Vagina (tissue), 2 donors: ENCODE results near the gene HNRNPC. TPM values are rescaled to one million over a fixed set of nuclear protein-coding genes. Genes with fewer than 3 reads are reported as not detected.
"Not testable (repeated sequence)": the region's sequence is repeated elsewhere in the genome, so short reads cannot be mapped to it uniquely, and the experiment has no call there.

Experiments used
- DNase-seq, 2 donors: peaks; one replicate each; pipeline ENCODE4 v3.0.0-alpha.2; 2017; ENCODE audit errors: extremely low spot score in 2 of 2
- H3K27ac ChIP-seq: fragments of 200-600 bp; sonication (generic); one replicate; pipeline ENCODE4 v1.5.1; 2019
- H3K27me3 ChIP-seq: fragments of 200-600 bp; sonication (generic); one replicate; pipeline ENCODE4 v1.5.1; 2019
- H3K36me3 ChIP-seq, 2 donors: fragments of 200-600 bp; sonication (generic); one replicate each; pipeline ENCODE4 v1.5.1; 2017 to 2019
- H3K4me1 ChIP-seq: fragments of 200-600 bp; sonication (generic); one replicate; pipeline ENCODE4 v1.5.1; 2019
- H3K4me3 ChIP-seq, 2 donors: fragments of 200-600 bp; sonication (generic); 1 replicate in 1 of 2; 2 replicates in 1 of 2; pipeline ENCODE4 v1.5.1; 2016 to 2019
- H3K9me3 ChIP-seq: fragments of 200-600 bp; sonication (generic); one replicate; pipeline ENCODE4 v1.5.1; 2019
- CTCF ChIP-seq, 3 experiments: fragments of 450-650 bp in 2 of 3; fragments of 200-600 bp in 1 of 3; sonication (generic) in 1 of 3; IDR thresholded peaks; one replicate each; pipeline ENCODE4 v1.5.1; 2017 to 2019; ENCODE audit warnings: antibody characterized with exemption in 3 of 3, mild to moderate bottlenecking in 2 of 3, moderate library complexity in 2 of 3
- POLR2A ChIP-seq, 2 donors: fragments of 450-650 bp; IDR thresholded peaks; one replicate each; pipeline ENCODE4 v1.6.1; 2017; ENCODE audit warnings: antibody characterized with exemption in 2 of 2, mild to moderate bottlenecking in 2 of 2, moderate library complexity in 2 of 2
- POLR2AphosphoS5 ChIP-seq, 2 donors: sonication (generic); formaldehyde crosslinking; IDR thresholded peaks; one replicate each; pipeline ENCODE4 v1.9.0; 2017; ENCODE audit warnings: antibody characterized with exemption in 2 of 2, mild to moderate bottlenecking in 2 of 2, low read depth in 1 of 2; ENCODE audit not compliant: insufficient read depth in 1 of 2
- intact Hi-C: fragments of 100-400 bp; cut with DNase I; formaldehyde crosslinking; loops from one replicate; pipeline ENCODE4 v1.15.1; 2023
- total RNA-seq: library from RNA; depleted of rRNA; stranded (reverse); fragments of >200 nt; gene quantifications from one replicate; pipeline ENCODE4 v1.2.3, GENCODE V29; 2016

HNRNPC gene
- total RNA-seq, 1 donor from 2014 or later, result 345 TPM

- TF ChIP-seq CTCF (IDR thresholded peaks at IDR 0.05) (no peak), POLR2A (IDR thresholded peaks at IDR 0.05) (no peak), POLR2AphosphoS5 (IDR thresholded peaks at IDR 0.05; ENCODE audit: insufficient read depth in 1 of 2, low read depth in 1 of 2) (no peak)
- no peaks in the 10 kb centered on the region for H3K36me3 ChIP-seq
- no peak overlapping the region for H3K27ac ChIP-seq
- H3K4me1 ChIP-seq, result no peaks in the 10 kb centered on the region
- no peak for DNase-seq
- intact Hi-C loops, result no loop called here
- no peaks in the 10 kb centered on the region for H3K27me3 ChIP-seq
- no peak overlapping the region for H3K4me3 ChIP-seq
- no peaks in the 10 kb centered on the region for H3K9me3 ChIP-seq
These were observed 33.0 kb upstream of the HNRNPC start for GRCh38 chr14:21302013-21302835.

- TF ChIP-seq POLR2AphosphoS5 (IDR thresholded peaks at IDR 0.05; ENCODE audit: insufficient read depth in 1 of 2, low read depth in 1 of 2) (no peak), CTCF (IDR thresholded peaks at IDR 0.05) (no peak), POLR2A (IDR thresholded peaks at IDR 0.05) (no peak)
These were observed 31.6 kb upstream of the HNRNPC start for GRCh38 chr14:21300892-21301291.

GRCh38 chr14:21299562-21300130 is 30.4 kb upstream of the HNRNPC start:
- intact Hi-C loops, result no loop called here
- H3K4me1 ChIP-seq, result no peaks in the 10 kb centered on the region
- no peaks in the 10 kb centered on the region for H3K27me3 ChIP-seq
- no peaks in the 10 kb centered on the region for H3K9me3 ChIP-seq
- H3K4me3 ChIP-seq, result no peak overlapping the region
- no peaks in the 10 kb centered on the region for H3K36me3 ChIP-seq
- H3K27ac ChIP-seq, result no peak overlapping the region
- TF ChIP-seq POLR2AphosphoS5 (IDR thresholded peaks at IDR 0.05; ENCODE audit: insufficient read depth in 1 of 2, low read depth in 1 of 2) (no peak), CTCF (IDR thresholded peaks at IDR 0.05) (no peak), POLR2A (IDR thresholded peaks at IDR 0.05) (no peak)
- DNase-seq, result no peak

More at GRCh38 chr14:21300892-21301291, 31.6 kb upstream of the HNRNPC start:
- DNase-seq, result no peak
- Histone ChIP-seq H3K27me3 (no peaks in the 10 kb centered on the region), H3K4me1 (no peaks in the 10 kb centered on the region), H3K4me3 (peak overlapping the region in 1 of 2 donors; percentile 7), H3K9me3 (no peaks in the 10 kb centered on the region), H3K36me3 (no peaks in the 10 kb centered on the region), H3K27ac (no peak overlapping the region)
- intact Hi-C loops, result no loop called here

- no peak for TF ChIP-seq POLR2A (IDR thresholded peaks at IDR 0.05)
- no peak for TF ChIP-seq CTCF (IDR thresholded peaks at IDR 0.05)
- DNase-seq, result no peak
- Histone ChIP-seq H3K9me3 (no peaks in the 10 kb centered on the region), H3K27me3 (no peaks in the 10 kb centered on the region), H3K27ac (no peak overlapping the region), H3K36me3 (no peaks in the 10 kb centered on the region), H3K4me3 (no peak overlapping the region), H3K4me1 (no peaks in the 10 kb centered on the region)
- intact Hi-C loops, result no loop called here
These were observed 29.1 kb upstream of the HNRNPC start for GRCh38 chr14:21298358-21298757.

GRCh38 chr14:21294026-21294425 is 24.8 kb upstream of the HNRNPC start:
- H3K9me3 ChIP-seq, H3K4me3 ChIP-seq, DNase-seq, intact Hi-C loops, H3K27me3 ChIP-seq, H3K4me1 ChIP-seq, H3K27ac ChIP-seq, H3K36me3 ChIP-seq: not testable (repeated sequence)
